LNCAP (cell line): ENCODE results near the gene HSD17B2.

Source experiments
- TF ChIP-seq, protein P1 (sequence below): fragments of 450-650 bp; IDR thresholded peaks from 2 replicates; pipeline ENCODE4 v1.5.1; 2017; ENCODE audit warnings: mild to moderate bottlenecking

The HSD17B2 gene

DNA sequence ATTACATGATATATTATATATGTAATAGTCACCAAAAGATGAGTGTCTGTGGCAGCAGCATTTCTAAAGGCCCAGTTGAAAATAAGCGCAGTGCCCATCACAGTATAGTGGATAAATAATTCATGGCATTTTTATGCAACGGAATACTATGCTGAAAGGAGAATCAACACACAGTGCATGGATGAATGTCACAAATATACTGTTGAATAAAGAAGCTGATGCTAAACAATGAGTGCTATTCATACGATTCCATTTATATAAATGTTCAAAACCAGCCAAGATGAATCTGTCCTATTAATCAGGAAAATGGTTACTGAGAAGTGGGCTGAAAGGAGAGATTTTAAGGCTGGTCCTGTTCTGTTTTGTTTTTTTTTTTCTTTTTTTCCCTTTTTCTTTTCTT is 61.6 kb downstream of the HSD17B2 start:
- TF ChIP-seq, protein P1, sequence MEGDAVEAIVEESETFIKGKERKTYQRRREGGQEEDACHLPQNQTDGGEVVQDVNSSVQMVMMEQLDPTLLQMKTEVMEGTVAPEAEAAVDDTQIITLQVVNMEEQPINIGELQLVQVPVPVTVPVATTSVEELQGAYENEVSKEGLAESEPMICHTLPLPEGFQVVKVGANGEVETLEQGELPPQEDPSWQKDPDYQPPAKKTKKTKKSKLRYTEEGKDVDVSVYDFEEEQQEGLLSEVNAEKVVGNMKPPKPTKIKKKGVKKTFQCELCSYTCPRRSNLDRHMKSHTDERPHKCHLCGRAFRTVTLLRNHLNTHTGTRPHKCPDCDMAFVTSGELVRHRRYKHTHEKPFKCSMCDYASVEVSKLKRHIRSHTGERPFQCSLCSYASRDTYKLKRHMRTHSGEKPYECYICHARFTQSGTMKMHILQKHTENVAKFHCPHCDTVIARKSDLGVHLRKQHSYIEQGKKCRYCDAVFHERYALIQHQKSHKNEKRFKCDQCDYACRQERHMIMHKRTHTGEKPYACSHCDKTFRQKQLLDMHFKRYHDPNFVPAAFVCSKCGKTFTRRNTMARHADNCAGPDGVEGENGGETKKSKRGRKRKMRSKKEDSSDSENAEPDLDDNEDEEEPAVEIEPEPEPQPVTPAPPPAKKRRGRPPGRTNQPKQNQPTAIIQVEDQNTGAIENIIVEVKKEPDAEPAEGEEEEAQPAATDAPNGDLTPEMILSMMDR = no peak

DNA sequence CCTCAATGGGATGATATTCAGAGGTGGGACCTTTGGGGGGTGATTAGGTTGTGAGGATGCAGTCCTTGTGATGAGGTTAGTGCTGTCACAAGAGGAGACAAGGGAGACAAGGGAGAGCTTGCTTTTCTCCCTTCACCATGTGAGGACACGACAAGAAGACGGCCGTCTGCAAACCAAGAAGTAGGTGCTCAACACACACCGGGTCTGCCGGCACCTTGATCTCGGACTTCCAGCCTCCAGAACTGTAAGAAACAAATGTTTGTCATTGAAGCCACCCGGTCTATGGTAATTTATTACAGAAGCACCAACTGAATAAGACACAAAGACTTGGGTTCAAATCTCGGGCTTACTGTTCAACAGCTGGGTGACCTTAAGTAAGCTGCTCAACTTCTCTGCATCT is 70.1 kb downstream of the HSD17B2 start:
- TF ChIP-seq, protein P1 = no peak

DNA sequence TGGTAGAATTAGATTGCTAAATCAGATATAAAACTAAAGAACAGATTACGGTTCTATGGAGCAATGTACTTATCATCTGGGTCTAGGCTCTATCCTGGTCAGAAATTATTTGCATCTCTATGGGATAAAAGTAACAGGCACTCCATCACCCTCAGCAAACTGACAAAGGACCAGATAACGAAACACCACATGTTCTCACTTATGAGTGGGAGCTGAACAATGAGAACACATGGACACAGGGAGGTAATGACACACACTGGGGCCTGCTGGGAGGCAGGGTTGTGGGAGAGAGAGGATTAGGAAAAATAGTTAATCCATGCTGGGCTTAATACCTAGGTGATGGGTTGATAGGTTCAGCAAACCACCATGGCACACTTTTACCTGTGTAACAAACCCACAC is 73.0 kb downstream of the HSD17B2 start:
- TF ChIP-seq, protein P1 = no peak

DNA sequence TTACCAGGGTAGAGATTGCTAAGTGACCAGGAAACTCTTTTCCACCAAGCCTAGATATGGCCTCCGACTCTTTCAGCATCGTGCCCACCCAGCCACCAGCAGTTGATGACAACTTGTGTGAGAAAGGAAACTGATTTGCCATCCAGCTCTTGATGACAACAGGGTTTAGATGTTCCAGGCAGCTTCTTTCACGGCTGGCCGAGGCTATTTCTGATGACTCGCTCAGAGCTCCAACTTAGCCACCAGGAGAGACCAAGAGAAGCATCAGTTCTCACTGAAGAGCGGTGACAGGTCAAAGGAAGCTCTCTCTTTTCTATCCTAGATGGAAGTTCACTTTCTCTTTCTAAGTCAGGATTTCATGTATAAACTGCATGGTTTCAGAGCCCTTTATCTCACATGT is 73.7 kb downstream of the HSD17B2 start:
- TF ChIP-seq, protein P1 = no peak

DNA sequence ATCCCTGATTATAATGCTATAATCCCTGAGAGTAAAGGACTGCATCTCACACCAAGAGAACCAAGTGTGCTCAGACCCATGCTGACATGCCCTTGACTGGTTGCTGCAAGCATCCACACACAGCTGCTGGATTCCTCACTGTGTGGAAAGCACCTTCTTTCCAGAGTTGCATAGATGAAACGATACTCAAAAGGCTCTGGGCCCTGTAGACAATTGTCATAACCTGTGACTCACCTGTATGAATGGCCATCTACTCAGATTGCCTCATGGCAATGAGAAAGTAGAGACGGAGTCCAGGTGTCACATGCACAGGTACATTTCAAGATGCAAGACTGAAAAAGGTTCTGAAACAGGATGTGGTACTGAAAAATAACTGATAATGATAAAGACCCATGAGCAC is 76.9 kb downstream of the HSD17B2 start:
- TF ChIP-seq, protein P1 = no peak

DNA sequence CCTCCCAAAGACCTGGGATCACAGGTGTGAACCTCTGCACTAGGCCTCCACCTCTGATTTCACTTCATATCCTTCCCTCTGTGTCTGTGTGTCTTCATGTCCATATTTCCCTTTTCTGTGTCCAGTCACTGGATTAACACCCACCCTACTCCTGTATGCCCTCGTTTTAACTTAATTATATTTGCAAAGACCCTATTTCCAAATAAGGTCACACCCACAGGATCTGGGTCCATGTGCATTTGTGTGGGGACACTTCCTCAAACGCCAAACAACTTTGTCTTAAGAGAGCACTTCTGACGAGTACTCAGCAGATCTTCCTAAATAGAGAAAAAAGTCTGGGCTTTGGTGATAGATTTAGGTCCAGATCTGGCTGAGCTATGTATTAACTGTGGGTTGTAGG is 78.7 kb downstream of the HSD17B2 start:
- TF ChIP-seq, protein P1 = no peak

DNA sequence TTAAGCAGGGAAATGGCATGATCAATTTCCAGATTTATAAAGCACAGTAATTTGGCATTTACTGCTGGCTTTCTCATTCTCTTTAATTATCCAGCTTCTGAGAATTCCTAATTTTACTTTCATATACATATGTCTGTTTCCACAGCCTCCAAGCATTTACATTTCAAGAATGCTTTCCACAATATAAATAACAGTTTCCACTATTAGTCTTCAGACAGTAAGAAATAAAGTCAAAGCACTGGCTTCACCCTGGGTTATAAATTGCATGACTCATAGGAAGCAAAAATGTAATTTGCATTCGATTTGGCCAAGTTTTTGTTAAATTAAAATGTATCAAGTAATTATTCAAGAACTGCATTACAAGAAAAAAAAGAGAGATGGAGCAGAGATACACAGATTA is 81.5 kb downstream of the HSD17B2 start:
- TF ChIP-seq, protein P1 = no peak

DNA sequence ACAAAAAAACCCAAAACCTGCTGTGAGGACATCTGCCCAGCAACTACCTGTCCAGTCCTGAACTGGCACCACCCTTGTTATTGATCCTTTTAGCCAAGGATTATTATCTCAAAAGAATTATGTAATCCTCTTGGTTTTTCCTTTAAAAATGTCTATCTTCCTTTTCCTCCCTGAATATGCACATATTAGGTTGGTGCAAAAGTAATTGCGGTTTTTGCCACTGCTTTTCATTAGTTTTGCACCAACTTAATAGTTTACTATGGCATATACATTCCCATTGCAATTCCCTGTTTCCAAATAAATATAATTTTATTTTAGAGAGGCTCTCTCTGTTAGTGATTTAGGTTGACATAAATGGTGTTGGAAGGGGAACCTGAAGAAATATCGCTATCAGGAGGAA is 83.7 kb downstream of the HSD17B2 start:
- TF ChIP-seq, protein P1 = no peak
